Spleen (tissue), 11 donors: Measurements from ENCODE around the gene CUL9. TPM values are rescaled to one million over a fixed set of nuclear protein-coding genes. Genes with fewer than 3 reads are reported as not detected.

ENCODE experiments used
- DNase-seq: peaks from one replicate; pipeline ENCODE4 v3.0.0-alpha.2; 2020
- H3K27ac ChIP-seq, 8 donors: fragments of 200-600 bp; sonication (generic) in 7 of 8; 1 replicate in 4 of 8; 2 replicates in 4 of 8; pipeline versions ENCODE4 v1.5.0 to v1.8.0; 2016 to 2021; ENCODE audit warnings: inconsistent platforms in 4 of 8, mild to moderate bottlenecking in 4 of 8, moderate library complexity in 1 of 8
- H3K27me3 ChIP-seq, 7 donors: fragments of 200-600 bp; sonication (generic) in 6 of 7; replicated peaks in 1 of 7; 1 replicate in 4 of 7; 2 replicates in 3 of 7; pipeline versions ENCODE4 v1.5.0 to v1.8.0; 2016 to 2021; ENCODE audit warnings: inconsistent platforms in 3 of 7, mild to moderate bottlenecking in 1 of 7
- H3K36me3 ChIP-seq, 6 donors: fragments of 200-600 bp; sonication (generic) in 5 of 6; 1 replicate in 4 of 6; 2 replicates in 2 of 6; pipeline versions ENCODE4 v1.5.0 to v1.8.0; 2016 to 2021; ENCODE audit warnings: inconsistent platforms in 2 of 6
- H3K4me1 ChIP-seq, 6 donors: fragments of 200-600 bp; sonication (generic) in 5 of 6; 1 replicate in 3 of 6; 2 replicates in 3 of 6; pipeline versions ENCODE4 v1.5.0 to v1.8.0; 2016 to 2021; ENCODE audit warnings: inconsistent platforms in 3 of 6
- H3K4me3 ChIP-seq, 8 donors: fragments of 200-600 bp; sonication (generic) in 7 of 8; 1 replicate in 4 of 8; 2 replicates in 4 of 8; pipeline versions ENCODE4 v1.5.0 to v1.8.0; 2016 to 2021; ENCODE audit warnings: inconsistent platforms in 4 of 8, mild to moderate bottlenecking in 4 of 8, moderate library complexity in 2 of 8
- H3K9me3 ChIP-seq, 8 donors: fragments of 200-600 bp; sonication (generic) in 7 of 8; 1 replicate in 4 of 8; 2 replicates in 4 of 8; pipeline versions ENCODE4 v1.5.0 to v1.8.0; 2016 to 2021; ENCODE audit warnings: inconsistent platforms in 4 of 8
- CTCF ChIP-seq, 11 experiments: fragments of 200-600 bp in 7 of 11; fragments of 450-650 bp in 4 of 11; sonication (generic) in 4 of 11; IDR thresholded peaks in 8 of 11; conservative IDR thresholded peaks in 3 of 11; 1 replicate in 7 of 11; 2 replicates in 4 of 11; pipeline versions ENCODE4 v1.4.0 to v1.8.0; 2016 to 2021; ENCODE audit warnings: antibody characterized with exemption in 11 of 11, inconsistent platforms in 4 of 11, mild to moderate bottlenecking in 1 of 11
- POLR2A ChIP-seq, 3 donors: fragments of 450-650 bp; IDR thresholded peaks; one replicate each; pipeline ENCODE4 v1.5.1; 2017; ENCODE audit warnings: antibody characterized with exemption in 3 of 3, mild to moderate bottlenecking in 1 of 3
- POLR2AphosphoS5 ChIP-seq, 3 donors: sonication (generic); formaldehyde crosslinking; IDR thresholded peaks; one replicate each; pipeline ENCODE4 v1.5.1; 2017; ENCODE audit warnings: antibody characterized with exemption in 3 of 3
- WGBS, 5 donors: extraction: QIAGEN DNeasy Blood & Tissue Kit in 3 of 5; methylation state at CpG; one replicate each; pipeline versions ENCODE4 v1.1.5 to v1.1.7; 2013 to 2018; 5-methylcytosine and 5-hydroxymethylcytosine counted together
- intact Hi-C: fragments of 100-400 bp; cut with DNase I; formaldehyde crosslinking; loops from one replicate; pipeline ENCODE4 v1.15.0; 2023; ENCODE audit warnings: low total_unique reads
- polyA plus RNA-seq, 3 donors: library from polyadenylated mRNA; stranded (reverse); fragments of 200-250 nt; gene quantifications; one replicate each; pipeline ENCODE4 v1.2.1, GENCODE V29; 2013
- total RNA-seq, 7 donors: library from RNA; depleted of rRNA in 3 of 7; stranded (reverse); fragments of >200 nt in 3 of 7; fragmentation: NEBNext Ultra II Directional in 4 of 7; extraction: Animal tissue kit (Norgen Biotek cat#: 25700) in 4 of 7; gene quantifications; one replicate each; pipeline versions ENCODE4 v1.1.0 to v1.2.1, GENCODE V29; 2016 to 2021
- donor health status: healthy with polysubstance abuse.
- donor health status: DM: no; HTN: no; CAD: no; lungs with moderate emphysema.
- donor health status: DM: no; HTN: no; CAD: no.
- donor health status: Bipolar disorder and iron deficiency.
- donor health status: healthy.
- donor health status: DM: no; HTN: no; CAD: no.
- donor health status: DM: yes; HTN: yes; CAD: no.

The CUL9 gene
- total and polyA plus RNA-seq, 10 donors: 50.4 to 145 (median 69.1) TPM

- intact Hi-C loops: no loop called here
- H3K4me1 ChIP-seq: peaks cover 8 to 19% (median 10%) of the 10 kb centered on the region in 6 donors
- 85 to 96% (median 89%) methylated on average over 7 to 8 of the region's 8 CpGs for WGBS, 5 donors
These were observed 35.0 kb upstream of the CUL9 start for GRCh38 chr6:43146709-43147688.

GRCh38 chr6:43147691-43148477, 34.1 kb upstream of the CUL9 start:
- Histone ChIP-seq H3K4me1 (peaks cover 8 to 19% (median 10%) of the 10 kb centered on the region in 6 donors), H3K27me3 (no peaks in the 10 kb centered on the region), H3K27ac (no peak overlapping the region), H3K36me3 (peaks cover 0 to 18% (median 0%) of the 10 kb centered on the region in 6 donors), H3K4me3 (no peak overlapping the region), H3K9me3 (no peaks in the 10 kb centered on the region)
- 84 to 96% (median 92%) methylated on average over 6 of the region's 6 CpGs for whole genome bisulfite sequencing, 5 donors
- intact Hi-C loops: no loop called here
- TF ChIP-seq POLR2AphosphoS5 (IDR thresholded peaks at IDR 0.05) (no peak), CTCF (IDR thresholded peaks at IDR 0.05 in 8 of 11, conservative IDR thresholded peaks at IDR 0.05 in 3 of 11) (no peak), POLR2A (IDR thresholded peaks at IDR 0.05) (no peak)
- DNase-seq: no peak

More at GRCh38 chr6:43146709-43147688, 35.0 kb upstream of the CUL9 start:
- Histone ChIP-seq H3K4me3 (no peak overlapping the region), H3K27me3 (no peaks in the 10 kb centered on the region), H3K27ac (no peak overlapping the region), H3K9me3 (no peaks in the 10 kb centered on the region), H3K36me3 (peaks cover 0 to 18% (median 0%) of the 10 kb centered on the region in 6 donors)
- no peak for TF ChIP-seq POLR2A (IDR thresholded peaks at IDR 0.05)
- TF ChIP-seq POLR2AphosphoS5 (IDR thresholded peaks at IDR 0.05): no peak
- no peak for TF ChIP-seq CTCF (IDR thresholded peaks at IDR 0.05 in 8 of 11, conservative IDR thresholded peaks at IDR 0.05 in 3 of 11)
- no peak for DNase-seq

GRCh38 chr6:43149265-43149664, 32.7 kb upstream of the CUL9 start:
- Histone ChIP-seq H3K27me3 (no peaks in the 10 kb centered on the region), H3K36me3 (peaks cover 0 to 18% (median 0%) of the 10 kb centered on the region in 6 donors), H3K4me3 (no peak overlapping the region), H3K4me1 (peaks cover 0 to 6% (median 0%) of the 10 kb centered on the region in 6 donors), H3K9me3 (no peaks in the 10 kb centered on the region), H3K27ac (no peak overlapping the region)
- 92 to 100% (median 100%) methylated on average over 1 of the region's 1 CpG for WGBS, 5 donors
- intact Hi-C loops: no loop called here
- DNase-seq: no peak
- no peak for TF ChIP-seq POLR2AphosphoS5 (IDR thresholded peaks at IDR 0.05)
- no peak for TF ChIP-seq POLR2A (IDR thresholded peaks at IDR 0.05)
- TF ChIP-seq CTCF (IDR thresholded peaks at IDR 0.05 in 8 of 11, conservative IDR thresholded peaks at IDR 0.05 in 3 of 11): no peak
